Activated CD8-positive, alpha-beta memory T cell treated with anti-CD3 and anti-CD28 coated beads, Interleukin-2, amount 50 U/mL, for 1 hour (primary cell): ENCODE measurements around the gene FAM50B.

ENCODE experiments used
- DNase-seq: peaks from one replicate; pipeline ENCODE4 v3.0.0-alpha.2; 2020; ENCODE audit errors: extremely low read depth

Gene FAM50B

GRCh38 chr6:3893917-3894316 lies 44.7 kb downstream of the FAM50B start:
- no peak for DNase-seq

DNA sequence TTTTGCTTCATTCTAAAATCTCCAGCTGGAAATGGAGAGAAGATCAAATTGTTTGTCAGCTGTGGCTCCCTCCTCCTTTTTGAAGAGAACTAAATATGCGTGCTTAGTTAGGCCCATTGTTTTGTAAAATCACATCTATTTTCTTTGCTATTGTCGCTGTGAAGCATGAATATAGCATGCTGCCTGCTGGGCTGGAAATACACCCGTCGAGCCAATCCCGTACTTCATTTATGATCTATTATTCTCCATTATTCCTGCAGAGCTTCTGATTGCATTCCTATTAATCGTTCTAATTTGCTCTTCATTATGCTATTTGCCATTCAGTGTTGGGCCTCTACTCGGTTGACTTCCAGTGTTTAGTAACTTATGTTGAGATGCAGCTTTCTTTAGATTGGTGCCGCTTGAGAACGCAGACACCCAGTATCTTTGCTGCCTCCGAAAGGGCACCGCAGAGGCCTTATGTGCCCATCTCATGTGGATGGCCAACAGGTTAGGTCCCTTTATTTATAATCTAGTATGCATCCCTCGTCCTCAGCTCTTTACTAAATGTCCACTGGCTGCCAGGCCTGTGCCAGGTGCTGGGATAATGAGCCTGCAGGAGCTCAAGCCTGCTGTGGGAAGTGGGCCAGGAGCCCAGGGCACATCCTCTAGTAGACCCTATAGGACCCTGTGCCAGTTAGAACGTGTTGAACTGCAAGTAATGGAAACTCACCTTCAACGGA lies 45.6 kb downstream of the FAM50B start:
- DNase-seq = no peak

DNA sequence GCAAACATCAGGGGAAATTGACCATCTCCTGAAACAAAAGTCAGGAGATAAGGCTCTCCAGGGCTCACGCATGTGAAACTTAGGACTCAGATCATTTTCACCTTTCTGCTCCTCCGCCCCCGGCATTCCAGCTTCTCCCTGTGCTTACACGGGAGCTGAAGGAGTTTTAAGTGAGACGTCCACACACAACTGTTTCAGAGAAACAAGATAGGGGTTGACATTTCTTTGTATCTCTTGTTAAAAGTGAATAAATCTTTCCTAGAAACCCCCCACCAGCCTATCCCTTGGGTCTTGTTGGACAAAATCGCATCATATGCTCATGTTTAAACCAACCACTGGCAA lies 46.1 kb downstream of the FAM50B start:
- DNase-seq = no peak

DNA sequence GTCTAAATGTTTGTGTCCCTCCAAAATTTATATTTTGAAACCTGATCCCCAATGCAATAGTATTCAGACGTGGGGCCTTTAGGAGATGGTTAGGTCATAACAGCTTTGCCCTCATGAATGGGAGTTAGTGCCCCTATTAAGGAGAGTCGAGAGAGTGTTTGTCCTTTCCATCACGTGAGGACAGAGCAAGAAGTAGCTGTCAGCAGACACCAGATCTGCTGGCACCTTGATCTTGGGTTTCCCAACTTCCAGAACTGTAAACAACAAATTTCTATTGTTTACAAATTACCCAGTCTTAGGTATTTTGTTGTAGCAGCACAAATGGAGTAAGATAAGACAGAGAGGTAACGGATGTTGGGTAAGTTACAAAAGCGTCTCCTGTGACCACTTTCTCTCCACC lies 46.6 kb downstream of the FAM50B start:
- no peak for DNase-seq

DNA sequence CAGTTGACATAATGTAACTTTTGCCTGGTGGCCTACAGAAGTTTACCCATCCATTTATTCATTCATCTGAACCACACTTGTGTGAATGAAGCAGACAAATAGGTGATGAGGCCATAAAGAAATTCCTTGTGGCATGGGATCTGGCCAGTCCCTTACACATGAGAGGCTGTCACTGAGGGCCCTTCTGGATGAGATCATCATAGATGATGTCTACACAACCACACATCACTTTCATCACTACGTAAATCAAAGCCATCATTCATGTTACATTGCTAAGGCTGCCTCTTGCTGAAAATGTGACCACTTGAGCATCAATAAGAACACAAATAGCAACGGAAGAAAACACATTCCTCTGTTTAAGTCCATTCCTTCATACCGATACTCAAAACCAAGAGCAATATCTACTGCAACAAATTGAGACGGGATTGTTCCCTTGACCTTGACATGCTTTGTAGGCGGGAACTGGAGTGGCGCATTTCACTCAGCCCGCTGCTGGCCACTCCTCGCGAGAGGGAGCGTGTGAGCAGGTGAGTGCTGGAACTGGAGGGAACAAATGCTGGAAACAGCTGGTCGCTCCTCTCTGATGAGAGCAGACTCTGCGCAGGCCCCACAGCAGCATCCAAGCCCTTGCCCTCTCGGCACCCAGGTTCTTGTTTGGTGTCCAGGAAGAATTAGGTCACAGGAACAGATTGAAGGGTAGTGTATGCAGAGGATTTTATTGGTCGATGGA lies 49.3 kb downstream of the FAM50B start:
- DNase-seq = no peak

- no peak for DNase-seq
Measured at GRCh38 chr6:3899061-3899460, 49.9 kb downstream of the FAM50B start.

- DNase-seq = no peak
Measured at GRCh38 chr6:3899970-3900439, 50.8 kb downstream of the FAM50B start.
